Activated CD4-positive, CD25-positive, alpha-beta regulatory T cell (primary cell): ENCODE measurements around the gene PDCD11.

Experiments
- DNase-seq, 4 experiments: peaks; one replicate each; lab custom pipeline; 2025; lab: John Stamatoyannopoulos, UW

Gene PDCD11

DNA sequence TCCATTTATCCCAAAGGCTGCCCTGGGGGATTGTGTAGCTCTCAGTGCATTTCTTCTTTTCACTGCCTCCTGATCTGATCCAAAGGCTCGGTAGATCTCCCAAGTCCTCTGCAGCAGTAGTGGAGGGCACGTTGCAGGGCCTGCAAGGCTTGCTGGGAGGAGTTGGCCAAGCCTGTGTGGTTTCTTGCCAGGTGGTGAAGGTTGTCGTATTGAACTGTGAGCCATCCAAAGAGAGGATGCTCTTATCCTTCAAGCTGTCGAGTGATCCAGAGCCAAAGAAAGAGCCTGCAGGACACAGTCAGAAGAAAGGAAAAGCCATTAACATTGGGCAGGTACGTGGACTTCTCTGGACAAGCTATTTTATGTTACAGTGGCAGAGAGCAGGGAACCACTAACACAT, 21.2 kb downstream of the PDCD11 start:
- no peak for DNase-seq

DNA sequence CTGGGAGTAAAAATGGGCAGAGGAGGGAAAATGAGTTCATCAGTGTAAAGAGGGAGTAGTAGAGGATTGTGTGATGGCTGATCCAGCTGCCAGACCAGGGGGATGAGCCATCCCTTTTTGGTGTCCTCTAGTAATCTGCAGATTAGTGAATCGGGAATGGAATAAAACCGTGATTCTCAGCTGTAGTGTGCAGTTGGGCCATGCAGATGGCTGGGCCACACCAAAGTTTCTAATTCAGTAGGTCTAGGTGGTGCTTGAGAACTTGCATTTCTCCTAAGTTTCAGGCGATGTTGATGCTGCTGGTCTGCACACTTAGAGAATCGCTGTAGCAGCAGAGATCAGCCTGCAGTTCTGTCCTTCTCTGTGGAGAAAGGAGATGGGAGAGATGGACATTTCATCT, 22.7 kb downstream of the PDCD11 start:
- DNase-seq: no peak

DNA sequence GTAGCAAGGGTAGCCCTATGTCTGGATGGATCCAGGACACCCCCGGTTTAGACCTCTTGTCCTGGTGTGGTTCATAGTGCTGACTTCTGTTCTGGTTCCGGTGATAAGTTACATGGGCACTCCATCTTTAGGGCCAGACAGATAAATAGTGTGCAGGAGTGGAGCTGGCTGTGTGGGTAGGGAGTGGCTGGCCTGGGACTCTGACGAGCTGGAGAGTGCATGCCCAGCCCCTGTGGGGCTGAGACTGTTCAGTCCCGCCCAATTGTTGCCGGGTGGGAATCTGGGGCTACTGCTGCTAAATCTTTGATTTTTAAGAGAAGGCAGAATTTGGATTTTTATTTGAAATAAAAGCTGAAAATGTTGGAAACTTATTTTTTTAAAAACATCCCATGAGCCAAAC, 27.3 kb downstream of the PDCD11 start:
- DNase-seq: no peak

- no peak for DNase-seq
These were observed 31.4 kb downstream of the PDCD11 start for GRCh38 chr10:103427866-103428265.

DNA sequence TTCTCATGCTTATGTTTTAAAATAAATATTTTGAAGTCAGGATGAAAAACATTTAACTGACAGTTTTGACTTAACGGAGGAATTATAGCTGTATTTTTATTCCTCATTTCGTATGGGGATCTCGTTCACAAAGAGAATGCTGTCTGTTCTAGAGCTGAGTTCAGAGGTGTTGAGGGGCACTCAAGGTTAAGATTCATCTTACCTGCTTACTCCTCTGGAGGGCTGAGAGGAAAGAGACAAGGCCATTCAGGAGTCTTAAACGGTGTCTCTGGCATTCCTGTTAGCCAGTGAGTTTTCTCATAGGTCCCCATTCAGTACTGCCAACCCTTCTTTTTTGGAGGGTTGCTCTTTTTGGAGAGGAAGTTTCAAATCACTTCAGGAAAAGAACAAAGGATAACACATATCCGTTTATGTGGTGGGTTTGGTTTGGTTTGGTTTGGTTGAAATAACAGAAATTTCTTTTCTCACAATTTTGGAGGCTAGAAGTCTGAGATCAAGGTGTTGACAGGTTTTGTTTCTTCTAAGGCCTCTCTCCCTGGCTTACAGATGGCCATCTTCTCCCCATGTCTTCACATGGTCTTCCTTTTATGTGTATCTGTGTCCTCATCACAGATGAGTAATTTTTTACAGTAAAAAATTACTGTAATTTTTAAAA, 32.7 kb downstream of the PDCD11 start:
- DNase-seq: no peak

DNA sequence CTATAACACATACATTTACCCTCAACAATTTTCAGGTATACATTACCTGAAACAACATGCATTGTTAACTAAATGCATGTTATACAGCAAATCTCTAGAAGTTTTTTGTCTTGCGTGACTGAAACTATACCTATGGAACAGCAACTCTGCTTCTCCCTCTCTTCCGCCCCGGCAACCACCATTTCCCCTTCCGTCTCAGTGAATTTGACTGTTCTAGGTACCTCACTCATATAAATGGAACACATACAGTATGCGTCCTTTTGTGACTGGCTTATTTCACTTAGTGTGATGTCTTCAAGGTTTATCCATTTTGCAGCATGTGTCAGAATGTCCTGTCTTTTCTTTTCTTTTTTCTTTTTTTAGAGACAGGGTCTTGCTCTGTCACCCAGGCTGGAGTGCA, 33.2 kb downstream of the PDCD11 start:
- no peak for DNase-seq

- no peak for DNase-seq
These were observed 35.5 kb downstream of the PDCD11 start for GRCh38 chr10:103431902-103432301.

GRCh38 chr10:103433858-103434257, 37.4 kb downstream of the PDCD11 start:
- no peak for DNase-seq

GRCh38 chr10:103439776-103440175, 43.4 kb downstream of the PDCD11 start:
- DNase-seq: no peak

DNA sequence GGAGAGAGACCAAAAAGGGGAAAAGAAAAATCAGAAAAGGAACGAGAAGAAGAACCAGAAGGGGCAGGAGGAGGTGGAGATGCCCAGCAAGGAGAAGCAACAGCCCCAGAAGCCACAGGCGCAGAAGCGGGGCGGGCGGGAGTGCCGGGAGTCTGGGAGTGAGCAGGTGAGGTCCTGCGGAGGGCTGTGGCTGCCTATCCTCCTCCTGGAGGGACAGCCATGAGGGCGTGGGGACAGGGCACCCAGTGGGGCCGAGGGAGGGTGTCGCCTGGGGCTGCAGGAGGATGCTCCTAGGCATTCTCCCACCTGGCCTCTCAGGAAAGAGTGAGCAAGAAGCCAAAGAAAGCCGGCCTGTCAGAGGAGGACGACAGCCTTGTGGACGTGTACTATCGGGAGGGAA, 44.0 kb downstream of the PDCD11 start:
- no peak for DNase-seq

DNA sequence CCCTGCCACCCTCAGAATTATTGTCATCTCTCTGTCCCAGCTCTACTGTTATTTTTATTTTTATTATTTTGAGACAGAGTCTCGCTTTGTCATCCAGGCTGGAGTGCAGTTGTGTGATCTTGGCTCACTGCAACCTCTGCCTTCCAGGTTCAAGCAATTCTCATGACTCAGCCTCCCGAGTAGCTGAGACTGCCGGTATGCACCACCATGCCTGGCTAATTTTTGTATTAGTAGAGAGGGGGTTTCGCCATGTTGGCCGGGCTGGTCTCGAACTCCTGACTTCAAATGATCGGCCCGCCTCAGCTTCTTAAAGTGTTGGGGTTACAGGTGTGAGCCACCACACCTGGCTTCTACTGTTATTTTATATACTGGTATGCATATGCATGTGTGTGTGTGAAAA, 44.8 kb downstream of the PDCD11 start:
- no peak for DNase-seq

DNA sequence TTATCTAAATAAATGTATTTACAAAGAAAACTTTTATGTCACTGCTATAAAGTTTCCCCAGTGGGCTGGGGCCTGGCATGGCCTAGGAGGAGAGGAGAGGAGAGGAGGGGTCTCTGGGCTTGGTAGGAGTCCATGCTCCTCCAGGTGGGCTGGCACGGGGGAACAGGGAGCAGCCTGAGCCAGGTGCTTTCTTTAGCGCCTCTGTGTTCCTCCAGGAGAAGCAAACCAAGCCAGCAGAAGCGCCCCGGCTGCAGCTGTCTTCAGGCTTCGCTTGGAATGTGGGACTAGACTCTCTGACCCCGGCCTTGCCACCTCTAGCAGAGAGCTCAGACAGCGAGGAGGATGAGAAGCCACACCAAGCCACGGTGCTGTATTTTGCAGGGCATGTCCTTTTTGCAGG, 45.2 kb downstream of the PDCD11 start:
- DNase-seq: no peak

GRCh38 chr10:103442031-103442461, 45.6 kb downstream of the PDCD11 start:
- DNase-seq: no peak

DNA sequence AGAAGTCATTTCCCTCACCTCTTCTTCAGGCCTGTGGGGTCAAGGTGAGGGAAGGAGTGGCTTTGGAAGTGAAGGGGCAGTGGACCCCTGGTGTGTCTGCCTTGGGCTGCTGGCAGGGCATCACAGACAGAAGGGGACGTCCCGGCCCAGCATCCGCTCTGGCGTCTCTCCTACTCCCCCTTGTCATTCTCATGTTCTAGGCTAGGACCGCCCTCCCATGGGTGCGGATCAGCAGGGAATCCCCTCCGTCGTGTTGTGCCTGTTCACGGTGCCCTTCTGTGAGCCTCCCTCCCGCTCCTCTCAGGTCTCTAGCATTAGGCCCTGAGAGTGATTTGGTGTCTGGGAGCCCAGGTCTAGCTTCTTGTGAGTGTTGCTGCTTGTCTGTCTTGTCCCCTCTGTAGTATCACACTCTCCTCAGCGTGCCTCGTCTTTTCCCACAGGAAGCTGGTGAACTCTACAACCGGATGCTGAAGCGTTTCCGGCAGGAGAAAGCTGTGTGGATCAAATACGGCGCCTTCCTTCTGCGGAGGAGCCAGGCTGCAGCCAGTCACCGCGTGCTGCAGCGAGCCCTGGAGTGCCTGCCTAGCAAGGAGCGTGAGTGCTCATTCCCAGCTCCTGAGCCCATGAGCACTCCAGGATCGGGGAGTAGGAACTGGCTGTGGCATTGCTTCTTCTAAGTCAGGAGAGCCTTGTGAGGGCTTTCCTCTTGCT, 47.2 kb downstream of the PDCD11 start:
- no peak for DNase-seq

DNA sequence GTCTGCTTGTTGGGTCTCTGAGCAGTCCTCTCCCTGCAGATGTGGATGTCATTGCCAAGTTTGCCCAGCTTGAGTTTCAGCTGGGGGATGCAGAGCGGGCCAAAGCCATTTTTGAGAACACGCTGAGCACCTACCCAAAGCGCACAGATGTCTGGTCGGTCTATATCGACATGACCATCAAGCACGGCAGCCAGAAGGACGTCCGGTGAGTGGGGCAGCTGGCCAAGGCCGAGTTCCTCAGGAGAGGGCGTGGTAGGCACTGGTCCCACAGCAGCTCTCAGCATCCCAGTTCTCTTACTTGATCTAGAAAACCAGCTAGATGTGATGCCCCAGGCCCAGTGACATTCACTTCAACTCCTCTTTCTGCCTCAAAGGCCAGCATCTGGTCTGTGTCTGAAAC, 48.1 kb downstream of the PDCD11 start:
- DNase-seq: no peak

DNA sequence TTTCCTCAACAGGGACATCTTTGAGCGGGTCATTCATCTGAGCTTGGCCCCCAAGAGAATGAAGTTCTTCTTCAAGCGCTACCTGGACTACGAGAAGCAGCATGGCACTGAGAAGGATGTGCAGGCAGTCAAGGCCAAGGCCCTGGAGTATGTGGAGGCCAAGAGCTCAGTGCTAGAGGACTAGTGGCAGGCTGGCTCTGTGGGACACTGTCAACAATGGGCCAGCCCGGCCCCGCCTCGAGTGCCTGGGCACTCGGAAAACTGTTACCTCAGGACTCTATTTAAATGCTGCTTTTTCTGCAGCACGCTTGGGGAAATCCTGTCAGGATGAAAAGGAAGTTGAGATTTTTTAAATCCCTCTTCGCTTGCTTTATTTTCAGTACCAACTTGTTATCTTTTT, 48.9 kb downstream of the PDCD11 start:
- no peak for DNase-seq

DNA sequence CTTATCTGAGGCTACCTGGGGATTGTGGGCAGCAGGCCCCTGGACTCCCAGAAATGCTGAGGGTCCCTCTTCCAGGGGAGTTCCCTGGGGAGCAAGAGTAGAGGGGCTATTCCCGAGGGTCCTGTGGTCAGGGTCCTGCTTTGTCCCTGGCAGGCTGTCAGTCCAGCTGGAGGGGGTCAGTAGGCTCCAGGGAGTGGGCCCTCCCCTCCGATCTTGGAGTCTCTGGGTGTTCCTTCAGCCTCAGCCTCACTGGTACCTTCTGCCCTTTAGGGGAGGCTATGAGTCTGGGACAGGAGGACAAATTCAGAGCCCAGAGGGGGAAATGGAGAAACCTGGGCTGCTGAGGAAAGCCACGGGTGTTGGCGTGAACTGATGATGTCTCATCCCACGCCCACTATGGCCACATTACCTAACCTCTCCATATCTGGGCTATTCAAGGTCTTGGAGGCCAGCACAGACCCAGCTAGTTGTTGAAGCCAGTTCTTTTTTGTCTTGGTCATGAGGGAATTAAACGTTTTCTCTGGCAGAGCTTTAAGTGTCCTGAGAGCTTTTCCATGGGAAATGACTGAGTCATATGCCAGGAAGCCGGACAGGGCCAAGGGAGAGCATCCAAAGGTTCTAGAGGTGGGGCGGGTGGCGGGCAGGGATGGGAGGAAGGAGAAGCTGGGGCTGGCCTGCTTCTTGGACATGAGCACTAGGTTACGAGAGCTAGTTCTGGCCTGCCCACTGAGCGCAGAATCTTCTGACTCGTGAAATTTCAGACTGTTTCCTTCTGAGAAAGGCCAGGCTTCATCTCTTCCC, 49.5 kb downstream of the PDCD11 start:
- DNase-seq: no peak

GRCh38 chr10:103447187-103447586, 50.8 kb downstream of the PDCD11 start:
- DNase-seq: no peak

GRCh38 chr10:103448746-103449145, 52.3 kb downstream of the PDCD11 start:
- no peak for DNase-seq

DNA sequence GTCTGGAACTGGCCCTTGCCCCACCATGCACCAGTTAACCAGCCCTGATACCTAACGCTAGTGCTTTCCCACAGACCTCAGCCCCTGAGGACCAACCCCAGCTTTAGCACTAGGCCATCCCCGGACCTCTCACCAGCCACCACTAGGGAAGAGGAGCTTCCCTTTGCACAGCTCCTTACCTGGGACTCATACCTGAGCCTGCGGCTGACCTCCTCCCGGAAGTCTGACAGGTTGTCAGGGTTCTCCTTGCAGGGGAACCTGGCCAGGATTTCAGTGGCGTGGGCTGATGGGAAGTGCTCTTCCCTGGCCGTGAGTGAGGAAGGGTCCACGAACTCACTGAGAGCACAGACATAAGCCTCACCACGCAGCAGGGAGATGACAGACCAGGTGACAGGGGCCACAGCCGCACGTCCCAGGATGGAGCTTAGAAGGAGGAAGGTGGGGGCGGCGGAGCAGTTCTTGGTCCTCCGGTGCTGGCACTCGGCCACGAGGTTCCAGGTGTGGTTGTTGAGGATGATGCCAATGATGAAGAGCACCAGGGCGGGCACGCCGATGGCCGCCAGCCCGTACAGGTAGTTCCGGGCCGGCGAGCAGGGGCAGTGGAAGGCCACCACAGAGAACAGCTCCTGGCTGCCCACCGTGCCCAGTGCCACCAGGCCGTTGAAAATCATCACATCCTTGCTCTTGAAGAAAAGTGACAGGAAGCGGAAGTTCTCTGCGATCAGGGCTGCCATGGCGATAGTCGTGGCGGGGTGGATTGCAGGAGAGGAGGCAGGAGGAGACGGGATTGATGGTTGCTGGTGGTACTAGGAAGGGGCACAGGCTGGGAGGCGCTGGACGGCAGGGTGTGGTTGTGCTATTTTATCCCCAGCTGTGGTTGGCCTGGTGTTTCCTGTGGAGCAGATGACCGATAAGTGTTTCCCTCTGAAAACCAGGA, 53.0 kb downstream of the PDCD11 start:
- no peak for DNase-seq

- DNase-seq: no peak
These were observed 53.8 kb downstream of the PDCD11 start for GRCh38 chr10:103450201-103450695.
